GM18861 (cell line): ENCODE measurements around the gene WBP2NL.
"Not testable (repeated sequence)": the region's sequence is repeated elsewhere in the genome, so short reads cannot be mapped to it uniquely, and the experiment has no call there.

ENCODE experiments used
- ATAC-seq: cut with Tn5 transposase; IDR thresholded peaks from one replicate; pipeline ENCODE4 v1.9.1; 2021; ENCODE audit not compliant: unreplicated experiment

The WBP2NL gene

DNA sequence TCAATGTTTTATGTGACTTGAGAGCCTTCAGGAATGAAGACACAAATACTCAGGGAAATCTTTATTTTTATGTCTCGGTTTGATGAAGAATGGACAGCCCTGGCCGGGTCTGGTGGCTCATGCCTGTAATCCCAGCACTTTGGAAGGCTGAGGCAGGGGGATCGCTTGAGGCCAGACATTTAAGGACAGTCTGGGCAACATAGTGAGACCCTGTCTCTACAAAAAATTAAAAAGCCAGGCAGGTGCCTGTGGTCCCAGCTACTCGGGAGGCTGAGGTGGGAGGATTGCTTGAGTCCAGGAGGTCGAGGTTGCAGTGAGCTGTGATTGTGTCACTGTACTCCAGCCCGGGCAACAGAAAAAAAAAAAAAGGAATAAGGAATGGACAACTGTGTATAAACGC is 72.9 kb downstream of the WBP2NL start:
- not testable (repeated sequence) for ATAC-seq

DNA sequence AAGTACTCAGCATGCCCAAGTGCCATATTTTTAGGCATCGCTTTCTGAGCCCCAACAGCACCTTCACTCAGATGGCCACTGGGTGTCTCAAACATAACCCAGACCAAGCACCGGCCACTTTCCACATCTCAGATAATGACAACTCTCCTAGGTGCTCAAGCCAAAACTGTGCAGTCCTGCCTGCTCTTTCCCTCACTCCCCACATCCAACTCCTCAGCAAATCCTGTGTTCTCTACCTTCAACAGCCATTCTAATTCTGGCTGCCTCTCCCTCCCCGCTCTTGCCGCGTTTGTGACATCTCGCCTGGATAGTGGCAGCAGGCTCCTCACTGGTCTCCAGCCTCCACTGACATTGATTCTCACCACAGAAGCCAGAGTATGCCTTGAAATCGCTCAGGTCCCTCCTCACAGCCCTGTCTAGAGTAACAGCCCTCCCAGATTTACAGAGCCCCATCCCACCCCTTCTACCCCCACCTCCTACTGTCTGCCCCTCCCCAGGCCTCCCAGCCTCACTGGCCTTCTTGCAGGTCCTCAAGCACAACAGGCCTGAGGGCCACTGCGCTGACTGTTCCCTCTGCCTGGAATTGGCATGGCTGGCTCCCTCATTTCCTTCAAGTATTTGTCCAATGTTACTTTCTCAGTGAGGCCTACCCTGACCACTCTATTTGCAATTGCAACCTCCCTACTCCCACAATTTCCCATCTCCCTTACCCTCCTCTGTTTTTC is 74.2 kb downstream of the WBP2NL start:
- ATAC-seq, result no peak

DNA sequence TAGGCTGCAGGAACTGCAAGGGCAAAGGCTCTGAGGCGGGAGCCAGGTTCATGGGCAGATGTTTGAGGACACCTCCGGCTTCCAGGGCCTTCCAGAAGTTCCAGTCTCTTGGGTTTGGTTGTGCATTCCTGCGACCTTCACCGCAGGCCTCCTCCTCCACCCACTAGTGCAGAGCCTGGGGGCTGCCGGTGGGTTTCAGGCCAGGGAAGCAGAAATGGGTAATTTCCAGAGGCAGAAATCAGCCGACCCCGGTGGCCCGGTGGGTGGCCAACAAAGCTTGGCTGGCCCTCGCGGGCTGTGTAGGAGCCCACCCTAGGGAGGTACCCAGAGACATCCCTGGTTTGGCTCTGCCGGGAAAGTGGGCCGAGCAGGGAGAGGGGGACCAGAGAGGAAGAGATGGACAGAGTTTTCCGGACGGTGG is 75.0 kb downstream of the WBP2NL start:
- ATAC-seq, result no peak

DNA sequence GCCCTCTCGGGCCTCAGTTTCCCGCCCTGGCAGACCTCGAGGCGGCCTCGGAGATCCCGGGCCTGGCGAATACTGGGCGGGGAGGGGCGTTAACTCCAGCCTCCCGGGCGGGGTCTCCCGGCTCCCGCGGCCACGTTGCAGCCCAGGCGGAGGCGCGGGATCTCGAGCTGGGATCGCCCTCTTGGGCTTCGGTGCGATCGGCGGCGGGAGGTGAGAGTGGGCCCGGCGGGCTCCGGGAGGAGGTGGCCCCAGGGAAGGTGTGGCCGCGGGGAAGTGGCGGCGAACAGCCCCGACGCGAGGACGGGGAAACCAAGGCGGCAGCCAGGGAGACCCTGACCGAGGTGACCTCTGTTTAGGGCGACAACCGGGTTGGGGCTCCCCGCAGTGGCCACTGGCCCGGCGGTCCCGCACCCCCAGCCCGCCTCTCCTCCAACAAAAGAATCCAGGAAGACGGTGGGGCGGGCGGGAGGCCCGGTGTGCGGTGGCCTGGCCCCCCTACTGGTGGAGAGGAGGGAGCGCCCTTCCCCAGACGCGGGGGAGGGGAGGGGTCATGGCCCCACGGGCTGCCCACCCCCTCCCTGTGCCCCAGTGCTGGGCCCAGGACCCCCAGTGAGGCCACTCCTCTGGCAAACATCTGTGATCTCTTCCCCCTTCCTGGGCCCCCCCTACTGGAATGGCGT is 75.7 kb downstream of the WBP2NL start, which contains the start of gene PHETA2:
Gene PHETA2 (plus strand): TSS at position 117 of the 680 bp plus-strand sequence. CDS start 3,046 bp downstream, outside the sequence.
- no peak for ATAC-seq

DNA sequence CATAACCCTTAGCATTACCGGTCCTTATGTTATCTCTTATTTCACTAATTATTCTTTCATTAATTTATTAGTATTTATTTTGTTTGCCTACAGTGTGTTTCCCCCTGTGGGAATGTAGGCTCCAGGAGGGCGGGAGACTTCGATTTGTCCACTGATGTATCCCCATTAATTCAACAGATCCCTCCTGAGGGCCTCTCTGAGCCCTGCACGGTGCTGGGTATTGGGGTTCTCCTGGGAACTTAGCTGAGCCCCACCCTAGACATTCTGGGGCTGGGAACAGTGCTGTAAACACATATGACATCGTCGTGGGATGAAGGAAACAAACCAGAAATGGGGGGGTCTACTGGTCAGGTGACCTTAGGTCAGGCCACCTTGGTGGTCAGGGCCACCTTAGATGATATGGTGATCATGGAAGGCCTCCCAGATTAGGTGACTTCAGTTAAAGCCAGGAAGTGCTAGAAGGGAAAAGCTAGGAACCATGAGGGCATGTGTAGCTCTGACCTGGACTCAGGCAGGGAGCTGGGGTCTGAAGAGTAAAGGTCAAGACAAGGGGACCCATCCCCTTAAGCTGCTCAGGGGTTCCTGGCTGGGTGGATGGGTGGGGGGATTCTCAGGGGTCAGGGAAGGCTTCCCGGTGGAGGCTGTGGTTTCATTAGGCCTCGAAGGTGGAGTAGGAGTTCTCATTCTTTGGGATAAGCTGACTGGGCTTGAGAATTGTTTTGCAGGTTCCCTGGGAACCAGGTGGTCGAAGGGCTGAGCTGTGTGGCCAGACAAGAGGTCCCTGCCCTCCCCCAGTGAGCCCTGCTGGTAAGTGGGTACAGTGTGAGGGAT is 76.5 kb downstream of the WBP2NL start:
- ATAC-seq, result no peak

DNA sequence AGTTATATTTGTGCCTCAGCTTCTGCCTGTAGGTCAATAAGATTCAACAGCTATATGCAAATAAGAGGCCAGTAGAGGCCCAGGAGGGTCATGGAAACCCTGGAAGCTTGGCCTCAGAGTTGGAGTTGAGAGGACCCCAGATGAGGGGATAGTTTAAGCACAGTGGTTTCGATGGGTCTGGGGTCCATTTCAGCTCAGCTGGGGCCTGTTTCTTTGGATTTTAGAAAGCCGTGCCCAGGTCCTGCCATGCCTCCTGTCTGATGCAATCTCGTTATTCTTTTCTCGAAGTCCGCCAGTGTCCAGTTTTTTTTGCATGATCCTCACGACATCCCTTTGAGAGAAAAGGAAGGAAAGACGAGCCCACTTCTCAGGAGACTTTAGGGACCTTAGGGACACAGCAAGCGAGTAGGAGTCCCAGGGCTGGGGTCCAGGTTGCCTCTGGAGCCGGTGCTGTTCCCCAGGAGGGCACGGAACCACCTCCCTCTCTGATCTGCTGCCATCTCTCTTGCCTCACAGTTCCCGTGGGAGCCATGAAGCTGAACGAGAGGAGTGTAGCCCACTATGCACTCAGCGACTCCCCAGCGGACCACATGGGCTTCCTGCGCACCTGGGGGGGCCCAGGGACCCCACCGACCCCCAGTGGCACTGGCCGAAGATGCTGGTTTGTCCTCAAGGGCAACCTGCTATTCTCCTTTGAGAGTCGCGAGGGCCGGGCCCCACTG is 78.3 kb downstream of the WBP2NL start:
- ATAC-seq, result no peak

DNA sequence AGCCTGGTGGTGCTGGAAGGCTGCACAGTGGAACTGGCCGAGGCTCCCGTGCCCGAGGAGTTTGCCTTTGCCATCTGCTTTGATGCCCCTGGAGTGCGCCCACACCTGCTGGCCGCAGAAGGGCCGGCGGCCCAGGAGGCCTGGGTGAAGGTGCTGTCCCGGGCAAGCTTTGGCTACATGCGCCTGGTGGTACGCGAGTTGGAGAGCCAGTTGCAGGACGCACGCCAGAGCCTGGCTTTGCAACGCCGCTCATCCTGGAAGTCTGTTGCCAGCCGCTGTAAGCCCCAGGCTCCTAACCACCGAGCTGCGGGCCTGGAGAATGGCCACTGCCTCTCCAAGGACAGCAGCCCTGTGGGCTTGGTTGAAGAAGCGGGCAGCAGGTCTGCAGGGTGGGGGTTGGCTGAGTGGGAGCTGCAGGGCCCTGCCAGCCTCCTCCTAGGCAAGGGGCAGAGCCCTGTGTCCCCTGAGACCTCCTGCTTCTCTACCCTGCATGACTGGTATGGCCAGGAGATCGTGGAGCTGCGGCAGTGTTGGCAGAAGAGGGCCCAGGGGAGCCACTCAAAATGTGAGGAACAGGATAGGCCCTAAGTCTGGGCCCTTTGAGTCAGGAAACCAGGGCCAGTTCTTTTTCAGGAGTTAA is 79.0 kb downstream of the WBP2NL start:
- no peak for ATAC-seq
